HCT116 (cell line): ENCODE results near the gene SEMA3C. TPM values are rescaled to one million over a fixed set of nuclear protein-coding genes. Genes with fewer than 3 reads are reported as not detected.
A peak's percentile ranks its signal among the peaks of the same experiment; 100 is the strongest.

Experiments used
- ATAC-seq: fragments of 200-7000 bp; cut with Tn5 transposase; 2 replicates; pipeline ENCODE4 v1.9.1; 2020; ENCODE audit warnings: mild to moderate bottlenecking, moderate library complexity
- BruUV-seq: library from RNA; stranded (reverse); fragments of 400-500 nt; replicated peaks from 2 replicates; lab custom pipeline; 2021; lab: Mats Ljungman, UMichigan
- CTCF ChIA-PET: fragments of 300-600 bp; sonication (Branson Sonifier 250); formaldehyde crosslinking; loops from one replicate; lab custom pipeline; 2021; ENCODE audit warnings: antibody characterized with exemption; lab: Charles Lee
- POLR2A ChIA-PET: fragments of 300-600, 350-600 bp; sonication (Branson Sonifier 250); formaldehyde crosslinking; loops from one replicate; lab custom pipeline; 2021; ENCODE audit warnings: antibody characterized with exemption; lab: Charles Lee
- RAD21 ChIA-PET, 2 experiments: fragments of 300-600 bp; sonication (Branson Sonifier 250); formaldehyde crosslinking; loops; one replicate each; lab custom pipeline; 2023; ENCODE audit warnings: low total read pairs in 2 of 2; ENCODE audit not compliant: uncharacterized antibody in 2 of 2, unreplicated experiment in 2 of 2, low non-redundant PET in 1 of 2; lab: Charles Lee
- DNase-seq: peaks from one replicate; pipeline ENCODE4 v3.0.0-alpha.2; 2010; ENCODE audit warnings: low read depth, low spot score
- H2AFZ ChIP-seq: fragments of 200-600 bp; shearing (Covaris generic), sonication (generic); 2 replicates; pipeline ENCODE4 v1.6.1; 2017; ENCODE audit warnings: low read depth, mixed run types, mixed read lengths, antibody characterized with exemption, low read length; ENCODE audit not compliant: poor library complexity, severe bottlenecking
- H3K27ac ChIP-seq: 2 replicates; pipeline ENCODE4 v1.5.1; 2012; ENCODE audit warnings: low read depth, low read length
- H3K27me3 ChIP-seq: fragments of 200-600 bp; sonication (generic); 2 replicates; pipeline ENCODE4 v1.6.1; 2016; ENCODE audit warnings: mixed run types, low read length, mixed read lengths; ENCODE audit not compliant: insufficient read depth
- H3K36me3 ChIP-seq, 2 experiments: fragments of 200-500 bp in 1 of 2; fragments of 200-600 bp in 1 of 2; sonication (Bioruptor generic) in 1 of 2; sonication (generic) in 1 of 2; 2 replicates each; pipeline versions ENCODE4 v1.5.1 to v1.6.1; 2014 to 2016; ENCODE audit warnings: low read length in 2 of 2, inconsistent platforms in 1 of 2, mixed read lengths in 1 of 2, mixed run types in 1 of 2; ENCODE audit not compliant: insufficient read depth in 2 of 2, control insufficient read depth in 1 of 2
- H3K4me1 ChIP-seq, 2 experiments: fragments of 200-600 bp in 1 of 2; sonication (generic) in 1 of 2; 2 replicates each; pipeline versions ENCODE4 v1.5.1 to v1.6.1; 2012 to 2017; ENCODE audit warnings: low read length in 2 of 2, inconsistent platforms in 1 of 2, mild to moderate bottlenecking in 1 of 2, mixed read lengths in 1 of 2, mixed run types in 1 of 2, moderate library complexity in 1 of 2; ENCODE audit not compliant: insufficient read depth in 2 of 2, control insufficient read depth in 1 of 2
- H3K4me2 ChIP-seq: fragments of 200-600 bp; sonication (generic); 2 replicates; pipeline ENCODE4 v1.6.1; 2017; ENCODE audit warnings: mixed run types, low read length, mixed read lengths
- H3K4me3 ChIP-seq, 2 experiments: fragments of 200-600 bp in 1 of 2; sonication (generic) in 1 of 2; replicated peaks in 1 of 2; 2 replicates each; pipeline ENCODE4 v1.5.1; 2011 to 2016; ENCODE audit warnings: low read length in 2 of 2, control low read depth in 1 of 2, low read depth in 1 of 2, mild to moderate bottlenecking in 1 of 2, mixed read lengths in 1 of 2, mixed run types in 1 of 2
- H3K79me2 ChIP-seq: fragments of 200-600 bp; sonication (generic); 2 replicates; pipeline ENCODE4 v1.6.1; 2017; ENCODE audit warnings: mild to moderate bottlenecking, mixed run types, low read length, moderate library complexity, mixed read lengths; ENCODE audit not compliant: insufficient read depth
- H3K9ac ChIP-seq: fragments of 200-600 bp; sonication (generic); 2 replicates; pipeline ENCODE4 v1.6.1; 2016; ENCODE audit warnings: low read length, mixed read lengths
- H3K9me2 ChIP-seq: fragments of 200-600 bp; sonication (generic), shearing (Covaris generic); 2 replicates; pipeline ENCODE4 v1.6.1; 2017; ENCODE audit warnings: mixed run types, mild to moderate bottlenecking, moderate library complexity; ENCODE audit not compliant: insufficient read depth
- H3K9me3 ChIP-seq, 2 experiments: fragments of 200-500 bp in 1 of 2; fragments of 200-600 bp in 1 of 2; sonication (Bioruptor generic) in 1 of 2; sonication (generic) in 1 of 2; 2 replicates each; pipeline ENCODE4 v1.6.1; 2014 to 2017; ENCODE audit warnings: low read length in 2 of 2, mixed read lengths in 2 of 2, inconsistent platforms in 1 of 2, low read depth in 1 of 2, mild to moderate bottlenecking in 1 of 2, mixed run types in 1 of 2, moderate library complexity in 1 of 2; ENCODE audit not compliant: control insufficient read depth in 1 of 2, insufficient read depth in 1 of 2
- H4K20me1 ChIP-seq: fragments of 200-600 bp; sonication (generic), shearing (Covaris generic); 2 replicates; pipeline ENCODE4 v1.6.1; 2017; ENCODE audit warnings: mixed run types, mild to moderate bottlenecking, moderate library complexity; ENCODE audit not compliant: insufficient read depth
- CBX3 ChIP-seq: IDR thresholded peaks from 2 replicates; pipeline ENCODE4 v1.6.1; 2012; ENCODE audit warnings: low read depth
- CEBPB ChIP-seq: IDR thresholded peaks from 2 replicates; pipeline ENCODE4 v1.6.1; 2012; ENCODE audit warnings: low read depth
- EGR1 ChIP-seq: IDR thresholded peaks from 2 replicates; pipeline ENCODE4 v1.6.1; 2012; ENCODE audit warnings: low read depth
- EZH2 ChIP-seq: fragments of 200-600 bp; sonication (generic); IDR thresholded peaks from 2 replicates; pipeline ENCODE4 v1.6.1; 2017; ENCODE audit warnings: antibody characterized with exemption, mixed run types
- EZH2phosphoT487 ChIP-seq: fragments of 200-600 bp; IDR thresholded peaks from 2 replicates; pipeline ENCODE4 v1.6.1; 2018; ENCODE audit warnings: antibody characterized with exemption, borderline replicate concordance
- FOSL1 ChIP-seq: IDR thresholded peaks from 2 replicates; pipeline ENCODE4 v1.6.1; 2012; ENCODE audit warnings: low read depth
- POLR2AphosphoS5 ChIP-seq: IDR thresholded peaks from 2 replicates; pipeline ENCODE4 v1.6.1; 2011; ENCODE audit warnings: mild to moderate bottlenecking, low read depth, low read length, moderate library complexity
- RAD21 ChIP-seq: IDR thresholded peaks from 2 replicates; pipeline ENCODE4 v1.6.1; 2012; ENCODE audit warnings: low read depth, mild to moderate bottlenecking
- SP1 ChIP-seq: IDR thresholded peaks from 2 replicates; pipeline ENCODE4 v1.6.1; 2012; ENCODE audit warnings: low read depth
- SRF ChIP-seq: IDR thresholded peaks from 2 replicates; pipeline ENCODE4 v1.6.1; 2012; ENCODE audit warnings: low read depth
- TCF7L2 ChIP-seq: IDR thresholded peaks from 2 replicates; pipeline ENCODE4 v1.7.0; 2011; ENCODE audit warnings: borderline replicate concordance, inconsistent platforms; ENCODE audit not compliant: insufficient read depth, insufficient read length; ENCODE audit errors: extremely low read depth
- YY1 ChIP-seq: IDR thresholded peaks from 2 replicates; pipeline ENCODE4 v1.6.1; 2011; ENCODE audit warnings: low read length, low read depth, moderate library complexity, mild to moderate bottlenecking; ENCODE audit not compliant: insufficient replicate concordance; ENCODE audit errors: extremely low read depth
- ZFX ChIP-seq: fragments of 450-650 bp; IDR thresholded peaks from 2 replicates; pipeline ENCODE4 v1.6.1; 2017
- ZNF274 ChIP-seq: fragments of 200-500 bp; sonication (Bioruptor generic); IDR thresholded peaks from 2 replicates; pipeline ENCODE4 v1.6.1; 2014; ENCODE audit warnings: mild to moderate bottlenecking, low read depth, low read length, inconsistent platforms
- intact Hi-C: fragments of 100-400 bp; cut with micrococcal nuclease; formaldehyde crosslinking; loops from 2 replicates; pipeline ENCODE4 v1.10.0; 2022
- total RNA-seq: library from RNA; stranded (reverse); gene quantifications from one replicate; pipeline ENCODE4 v1.2.1, GENCODE V29; 2021; ENCODE audit not compliant: unreplicated experiment
- TF ChIP-seq, protein P1 (sequence below): IDR thresholded peaks from 2 replicates; pipeline ENCODE4 v1.6.1; 2011; ENCODE audit warnings: mild to moderate bottlenecking, low read length, moderate library complexity; ENCODE audit not compliant: insufficient replicate concordance; ENCODE audit errors: extremely low read depth
- TF ChIP-seq, protein P2 (sequence below): IDR thresholded peaks from 2 replicates; pipeline ENCODE4 v1.6.1; 2012; ENCODE audit warnings: low read depth
- TF ChIP-seq, protein P3 (sequence below): IDR thresholded peaks from 2 replicates; pipeline ENCODE4 v1.6.1; 2012

The SEMA3C gene
- total RNA-seq, 1 experiment from 2014 or later, result 25.3 TPM

DNA sequence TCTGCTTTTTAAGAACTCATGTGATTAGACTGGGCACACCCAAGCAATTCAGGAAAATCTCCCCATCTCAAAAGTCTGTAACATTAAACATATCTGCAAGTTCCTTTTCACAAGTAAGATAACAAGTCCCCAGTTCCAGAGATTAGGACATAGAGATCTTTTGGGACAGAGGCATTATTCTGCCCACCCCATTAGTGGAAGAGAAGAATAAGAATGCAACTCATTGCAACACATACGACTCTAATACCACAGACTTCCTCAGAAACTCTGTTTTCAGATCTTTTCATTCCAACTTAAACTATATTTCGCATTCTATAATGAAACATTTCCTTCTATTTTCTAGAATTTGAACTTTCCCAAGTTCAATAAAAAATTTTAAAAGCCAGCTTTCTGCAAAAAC, 137.7 kb downstream of the SEMA3C start:
- H3K79me2 ChIP-seq, result no peaks in the 10 kb centered on the region
- H3K9me2 ChIP-seq, result no peaks in the 10 kb centered on the region
- H2AFZ ChIP-seq, result no peak overlapping the region
- peak overlapping the region; percentile 25 for H3K4me2 ChIP-seq
- CTCF ChIA-PET, result no interaction called here
- no peaks in the 10 kb centered on the region for H3K27me3 ChIP-seq
- DNase-seq, result no peak
- intact Hi-C loops, result no loop called here
- POLR2A ChIA-PET, result no interaction called here
- H3K4me1 ChIP-seq, result peaks cover 45 to 47% of the 10 kb centered on the region in 2 experiments
- no peaks in the 10 kb centered on the region for H3K9me3 ChIP-seq
- no peak overlapping the region for H3K9ac ChIP-seq
- H3K4me3 ChIP-seq, result no peak overlapping the region
- no peaks in the 10 kb centered on the region for H3K36me3 ChIP-seq
- RAD21 ChIA-PET, result no interaction called here
- peak overlapping the region; percentile 17; the same call in 1 of the 2 replicates for H3K27ac ChIP-seq
- TF ChIP-seq SRF (no peak), ZNF274 (no peak), CEBPB (no peak), CBX3 (no peak), YY1 (no peak), FOSL1 (no peak), RAD21 (no peak), EZH2 (no peak), SP1 (no peak), ZFX (no peak), TCF7L2 (no peak), EGR1 (no peak), EZH2phosphoT487 (no peak), POLR2AphosphoS5 (no peak)
- TF ChIP-seq, protein P1, sequence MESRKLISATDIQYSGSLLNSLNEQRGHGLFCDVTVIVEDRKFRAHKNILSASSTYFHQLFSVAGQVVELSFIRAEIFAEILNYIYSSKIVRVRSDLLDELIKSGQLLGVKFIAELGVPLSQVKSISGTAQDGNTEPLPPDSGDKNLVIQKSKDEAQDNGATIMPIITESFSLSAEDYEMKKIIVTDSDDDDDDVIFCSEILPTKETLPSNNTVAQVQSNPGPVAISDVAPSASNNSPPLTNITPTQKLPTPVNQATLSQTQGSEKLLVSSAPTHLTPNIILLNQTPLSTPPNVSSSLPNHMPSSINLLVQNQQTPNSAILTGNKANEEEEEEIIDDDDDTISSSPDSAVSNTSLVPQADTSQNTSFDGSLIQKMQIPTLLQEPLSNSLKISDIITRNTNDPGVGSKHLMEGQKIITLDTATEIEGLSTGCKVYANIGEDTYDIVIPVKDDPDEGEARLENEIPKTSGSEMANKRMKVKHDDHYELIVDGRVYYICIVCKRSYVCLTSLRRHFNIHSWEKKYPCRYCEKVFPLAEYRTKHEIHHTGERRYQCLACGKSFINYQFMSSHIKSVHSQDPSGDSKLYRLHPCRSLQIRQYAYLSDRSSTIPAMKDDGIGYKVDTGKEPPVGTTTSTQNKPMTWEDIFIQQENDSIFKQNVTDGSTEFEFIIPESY, result no peak
- TF ChIP-seq, protein P2, sequence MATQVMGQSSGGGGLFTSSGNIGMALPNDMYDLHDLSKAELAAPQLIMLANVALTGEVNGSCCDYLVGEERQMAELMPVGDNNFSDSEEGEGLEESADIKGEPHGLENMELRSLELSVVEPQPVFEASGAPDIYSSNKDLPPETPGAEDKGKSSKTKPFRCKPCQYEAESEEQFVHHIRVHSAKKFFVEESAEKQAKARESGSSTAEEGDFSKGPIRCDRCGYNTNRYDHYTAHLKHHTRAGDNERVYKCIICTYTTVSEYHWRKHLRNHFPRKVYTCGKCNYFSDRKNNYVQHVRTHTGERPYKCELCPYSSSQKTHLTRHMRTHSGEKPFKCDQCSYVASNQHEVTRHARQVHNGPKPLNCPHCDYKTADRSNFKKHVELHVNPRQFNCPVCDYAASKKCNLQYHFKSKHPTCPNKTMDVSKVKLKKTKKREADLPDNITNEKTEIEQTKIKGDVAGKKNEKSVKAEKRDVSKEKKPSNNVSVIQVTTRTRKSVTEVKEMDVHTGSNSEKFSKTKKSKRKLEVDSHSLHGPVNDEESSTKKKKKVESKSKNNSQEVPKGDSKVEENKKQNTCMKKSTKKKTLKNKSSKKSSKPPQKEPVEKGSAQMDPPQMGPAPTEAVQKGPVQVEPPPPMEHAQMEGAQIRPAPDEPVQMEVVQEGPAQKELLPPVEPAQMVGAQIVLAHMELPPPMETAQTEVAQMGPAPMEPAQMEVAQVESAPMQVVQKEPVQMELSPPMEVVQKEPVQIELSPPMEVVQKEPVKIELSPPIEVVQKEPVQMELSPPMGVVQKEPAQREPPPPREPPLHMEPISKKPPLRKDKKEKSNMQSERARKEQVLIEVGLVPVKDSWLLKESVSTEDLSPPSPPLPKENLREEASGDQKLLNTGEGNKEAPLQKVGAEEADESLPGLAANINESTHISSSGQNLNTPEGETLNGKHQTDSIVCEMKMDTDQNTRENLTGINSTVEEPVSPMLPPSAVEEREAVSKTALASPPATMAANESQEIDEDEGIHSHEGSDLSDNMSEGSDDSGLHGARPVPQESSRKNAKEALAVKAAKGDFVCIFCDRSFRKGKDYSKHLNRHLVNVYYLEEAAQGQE, result no peak
- TF ChIP-seq, protein P3, sequence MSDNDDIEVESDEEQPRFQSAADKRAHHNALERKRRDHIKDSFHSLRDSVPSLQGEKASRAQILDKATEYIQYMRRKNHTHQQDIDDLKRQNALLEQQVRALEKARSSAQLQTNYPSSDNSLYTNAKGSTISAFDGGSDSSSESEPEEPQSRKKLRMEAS, result no peak
- BruUV-seq, result no TSS peak
- no peaks in the 10 kb centered on the region for H4K20me1 ChIP-seq
- peak; percentile 13; the same call in 1 of the 2 replicates for ATAC-seq
